ENCODE data around the gene RFT1. TPM values are rescaled to one million over a fixed set of nuclear protein-coding genes. Genes with fewer than 3 reads are reported as not detected.

RFT1 gene
- total RNA-seq, 1 experiment from 2014 or later = 33.6 TPM

- ChIA-PET POLR2A (interaction anchor here (1.3 kb wide), 1 partner anchor 9 kb away, joined by 4 read pairs; no protein-coding TSS in a partner anchor), RAD21 (ENCODE audit: low non-redundant PET in 1 of 2, low total read pairs in 2 of 2, uncharacterized antibody in 2 of 2, unreplicated experiment in 2 of 2) (no interaction called here), CTCF (no interaction called here)
- Histone ChIP-seq H3K27ac (ENCODE audit: low read depth, low read length) (no peak overlapping the region), H3K9ac (ENCODE audit: low read length) (no peak overlapping the region), H4K20me1 (ENCODE audit: insufficient read depth) (no peaks in the 10 kb centered on the region), H3K9me2 (ENCODE audit: insufficient read depth) (no peaks in the 10 kb centered on the region), H3K36me3 (ENCODE audit: control insufficient read depth in 1 of 2, insufficient read depth in 2 of 2, low read length in 2 of 2) (peaks cover 0 to 3% of the 10 kb centered on the region in 2 experiments; a peak in 1 of 4 replicates), H3K9me3 (ENCODE audit: control insufficient read depth in 1 of 2, insufficient read depth in 1 of 2, low read depth in 1 of 2, low read length in 2 of 2) (no peaks in the 10 kb centered on the region), H3K4me2 (ENCODE audit: low read length) (no peak overlapping the region), H3K27me3 (ENCODE audit: insufficient read depth, low read length) (no peaks in the 10 kb centered on the region), H3K4me3 (replicated peaks in 1 of 2; ENCODE audit: low read depth in 1 of 2, low read length in 2 of 2) (no peak overlapping the region), H3K4me1 (ENCODE audit: control insufficient read depth in 1 of 2, insufficient read depth in 2 of 2, low read length in 2 of 2) (peaks cover 0 to 8% of the 10 kb centered on the region in 2 experiments; a peak in 1 of 4 replicates), H2AFZ (ENCODE audit: low read depth, low read length, poor library complexity, severe bottlenecking) (no peak overlapping the region), H3K79me2 (ENCODE audit: insufficient read depth, low read length) (peaks cover 42% of the 10 kb centered on the region; the same call in 1 of the 2 replicates)
- no TSS peak for BruUV-seq (replicated peaks)
- intact Hi-C loops (cut with micrococcal nuclease) = no loop called here
- DNase-seq (ENCODE audit: low read depth, low spot score) = no peak
- no peak for ATAC-seq
- TF ChIP-seq EGR1 (IDR thresholded peaks at IDR 0.05; ENCODE audit: low read depth) = no peak
- no peak for TF ChIP-seq EZH2phosphoT487 (IDR thresholded peaks at IDR 0.05; ENCODE audit: borderline replicate concordance)
- TF ChIP-seq CBX3 (IDR thresholded peaks at IDR 0.05; ENCODE audit: low read depth) = no peak
- TF ChIP-seq JUND (IDR thresholded peaks at IDR 0.05) = no peak
These were observed 39.6 kb upstream of the RFT1 start for GRCh38 chr3:53169832-53170324.

- peaks cover 44% of the 10 kb centered on the region; the same call in 1 of the 2 replicates for H3K79me2 ChIP-seq (ENCODE audit: insufficient read depth, low read length)
- peaks cover 0 to 8% of the 10 kb centered on the region in 2 experiments; a peak in 1 of 4 replicates for H3K4me1 ChIP-seq (ENCODE audit: control insufficient read depth in 1 of 2, insufficient read depth in 2 of 2, low read length in 2 of 2)
These were observed 39.0 kb upstream of the RFT1 start for GRCh38 chr3:53169045-53169831.

More at GRCh38 chr3:53169045-53169831, 39.0 kb upstream of the RFT1 start:
- intact Hi-C loops (cut with micrococcal nuclease) = no loop called here
- ChIA-PET CTCF (no interaction called here), POLR2A (interaction anchor here (1.3 kb wide), 1 partner anchor 9 kb away, joined by 4 read pairs; no protein-coding TSS in a partner anchor), RAD21 (ENCODE audit: low non-redundant PET in 1 of 2, low total read pairs in 2 of 2, uncharacterized antibody in 2 of 2, unreplicated experiment in 2 of 2) (no interaction called here)
- no peak overlapping the region for H2AFZ ChIP-seq (ENCODE audit: low read depth, low read length, poor library complexity, severe bottlenecking)
- no TSS peak for BruUV-seq (replicated peaks)
- no peak overlapping the region for H3K4me3 ChIP-seq (replicated peaks in 1 of 2; ENCODE audit: low read depth in 1 of 2, low read length in 2 of 2)
- H3K9me3 ChIP-seq (ENCODE audit: control insufficient read depth in 1 of 2, insufficient read depth in 1 of 2, low read depth in 1 of 2, low read length in 2 of 2) = no peaks in the 10 kb centered on the region
- no peaks in the 10 kb centered on the region for H3K9me2 ChIP-seq (ENCODE audit: insufficient read depth)
- no peak; the same call in 1 of the 2 replicates for ATAC-seq
- DNase-seq (ENCODE audit: low read depth, low spot score) = no peak
- no peak overlapping the region for H3K27ac ChIP-seq (ENCODE audit: low read depth, low read length)
- no peaks in the 10 kb centered on the region for H4K20me1 ChIP-seq (ENCODE audit: insufficient read depth)
- TF ChIP-seq YY1 (IDR thresholded peaks at IDR 0.05; ENCODE audit: extremely low read depth, insufficient replicate concordance, low read depth, low read length) (no peak), SP1 (IDR thresholded peaks at IDR 0.05; ENCODE audit: low read depth) (no peak), ZFX (IDR thresholded peaks at IDR 0.05) (no peak), JUND (IDR thresholded peaks at IDR 0.05) (no peak)
- H3K4me2 ChIP-seq (ENCODE audit: low read length) = no peak overlapping the region
- H3K9ac ChIP-seq (ENCODE audit: low read length) = no peak overlapping the region
- H3K27me3 ChIP-seq (ENCODE audit: insufficient read depth, low read length) = no peaks in the 10 kb centered on the region
- H3K36me3 ChIP-seq (ENCODE audit: control insufficient read depth in 1 of 2, insufficient read depth in 2 of 2, low read length in 2 of 2) = peaks cover 0 to 3% of the 10 kb centered on the region in 2 experiments; a peak in 1 of 4 replicates
